Tibial nerve (tissue), 4 donors: ENCODE measurements around the gene UBXN6. TPM values are rescaled to one million over a fixed set of nuclear protein-coding genes. Genes with fewer than 3 reads are reported as not detected.

Experiments
- DNase-seq, 2 donors: peaks; one replicate each; pipeline ENCODE4 v3.0.0-alpha.2; 2019; ENCODE audit warnings: low spot score in 2 of 2
- H3K27ac ChIP-seq, 4 donors: fragments of 200-600 bp; sonication (generic) in 3 of 4; one replicate each; pipeline ENCODE4 v1.5.1; 2017 to 2019; ENCODE audit warnings: mild to moderate bottlenecking in 1 of 4
- H3K27me3 ChIP-seq, 2 donors: fragments of 200-600 bp; sonication (generic) in 1 of 2; one replicate each; pipeline versions ENCODE4 v1.5.1 to v1.6.0; 2017 to 2019
- H3K36me3 ChIP-seq, 3 donors: fragments of 200-600 bp; sonication (generic); one replicate each; pipeline ENCODE4 v1.5.1; 2018 to 2019
- H3K4me1 ChIP-seq, 4 donors: fragments of 200-600 bp; sonication (generic) in 3 of 4; one replicate each; pipeline ENCODE4 v1.5.1; 2017 to 2019
- H3K4me3 ChIP-seq, 4 donors: fragments of 200-600 bp; sonication (generic) in 3 of 4; one replicate each; pipeline ENCODE4 v1.5.1; 2017 to 2019; ENCODE audit warnings: mild to moderate bottlenecking in 1 of 4, moderate library complexity in 1 of 4
- H3K9me3 ChIP-seq, 4 donors: fragments of 200-600 bp; sonication (generic) in 3 of 4; one replicate each; pipeline ENCODE4 v1.5.1; 2017 to 2019
- CTCF ChIP-seq, 5 experiments: fragments of 200-600 bp in 3 of 5; fragments of 450-650 bp in 2 of 5; sonication (generic) in 3 of 5; IDR thresholded peaks; one replicate each; pipeline ENCODE4 v1.5.1; 2016 to 2019; ENCODE audit warnings: antibody characterized with exemption in 5 of 5, mild to moderate bottlenecking in 3 of 5, moderate library complexity in 2 of 5
- EP300 ChIP-seq, 2 donors: sonication (generic); formaldehyde crosslinking; IDR thresholded peaks; one replicate each; pipeline ENCODE4 v1.6.1; 2017; ENCODE audit warnings: antibody characterized with exemption in 2 of 2, mild to moderate bottlenecking in 1 of 2
- POLR2A ChIP-seq, 2 donors: fragments of 450-650 bp; IDR thresholded peaks; one replicate each; pipeline ENCODE4 v1.6.1; 2017; ENCODE audit warnings: antibody characterized with exemption in 2 of 2, mild to moderate bottlenecking in 2 of 2, moderate library complexity in 2 of 2
- WGBS, 2 donors: methylation state at CpG; one replicate each; pipeline ENCODE4 v1.1.5; 2018; 5-methylcytosine and 5-hydroxymethylcytosine counted together
- total RNA-seq, 4 donors: library from RNA; depleted of rRNA; stranded (reverse); fragments of >200 nt; gene quantifications; one replicate each; pipeline ENCODE4 v1.1.0, GENCODE V29; 2016

UBXN6 gene
- total RNA-seq, 4 donors from 2014 or later: 84.3 to 101 (median 92.2) TPM

GRCh38 chr19:4493104-4493928 is 35.7 kb upstream of the UBXN6 start:
- Histone ChIP-seq H3K4me1 (no peaks in the 10 kb centered on the region), H3K27me3 (no peaks in the 10 kb centered on the region), H3K36me3 (peaks cover 7 to 91% (median 19%) of the 10 kb centered on the region in 3 donors), H3K4me3 (no peak overlapping the region), H3K27ac (no peak overlapping the region), H3K9me3 (no peaks in the 10 kb centered on the region)
- no peak for DNase-seq
- WGBS, 2 donors: 88 to 92% methylated on average over 28 to 36 of the region's 41 CpGs
- TF ChIP-seq EP300 (IDR thresholded peaks at IDR 0.05) (no peak), POLR2A (IDR thresholded peaks at IDR 0.05) (no peak), CTCF (IDR thresholded peaks at IDR 0.05) (no peak)

DNA sequence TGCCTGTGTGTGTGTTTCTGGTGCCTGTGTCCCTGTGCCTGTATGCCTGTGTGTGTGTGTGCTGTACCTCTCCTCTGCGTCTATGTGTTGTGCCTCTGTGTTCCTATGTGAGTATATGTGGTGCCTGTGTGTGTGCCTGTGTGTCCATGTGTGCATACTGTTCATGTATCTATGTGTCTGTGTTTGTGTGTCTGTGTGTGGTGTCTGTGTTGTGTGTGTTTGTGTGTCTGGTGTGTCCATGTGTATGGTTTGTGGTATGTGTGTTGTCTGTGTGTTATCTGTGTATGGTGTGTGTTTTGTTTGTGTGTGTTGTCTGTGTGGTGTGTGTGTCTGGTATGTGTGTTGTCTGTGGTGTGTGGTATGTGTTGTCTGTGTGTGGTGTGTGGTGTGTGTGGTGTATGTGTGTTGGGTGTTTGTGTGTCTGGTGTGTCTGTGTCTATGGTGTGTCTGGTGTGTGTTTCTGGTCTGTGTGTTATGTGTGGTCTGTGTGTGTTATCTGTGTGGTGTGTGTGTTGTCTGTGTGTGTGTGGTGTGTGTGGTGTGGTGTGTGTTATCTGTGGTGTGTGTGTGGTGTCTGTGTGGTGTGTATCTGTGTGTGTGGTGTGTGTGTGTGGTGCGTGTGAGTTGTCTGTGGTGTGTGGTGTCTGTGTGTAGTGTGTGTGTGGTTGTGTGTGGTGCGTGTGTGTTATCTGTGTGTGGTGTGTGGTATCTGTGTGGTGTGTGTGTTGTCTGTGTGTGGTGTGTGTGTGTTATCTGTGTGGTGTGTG is 34.9 kb upstream of the UBXN6 start:
- DNase-seq: no peak
- Histone ChIP-seq H3K9me3 (no peaks in the 10 kb centered on the region), H3K27ac (no peak overlapping the region), H3K4me3 (no peak overlapping the region), H3K36me3 (peaks cover 6 to 91% (median 14%) of the 10 kb centered on the region in 3 donors), H3K27me3 (no peaks in the 10 kb centered on the region), H3K4me1 (no peaks in the 10 kb centered on the region)
- 88 to 92% methylated on average over 3 of the region's 3 CpGs for WGBS, 2 donors
- no peak for TF ChIP-seq EP300 (IDR thresholded peaks at IDR 0.05)
- TF ChIP-seq POLR2A (IDR thresholded peaks at IDR 0.05): no peak
- no peak for TF ChIP-seq CTCF (IDR thresholded peaks at IDR 0.05)

GRCh38 chr19:4491446-4491845 is 33.9 kb upstream of the UBXN6 start:
- Histone ChIP-seq H3K27me3 (no peaks in the 10 kb centered on the region), H3K4me3 (no peak overlapping the region), H3K36me3 (peaks cover 4 to 91% (median 13%) of the 10 kb centered on the region in 3 donors), H3K4me1 (no peaks in the 10 kb centered on the region), H3K9me3 (no peaks in the 10 kb centered on the region), H3K27ac (no peak overlapping the region)
- TF ChIP-seq EP300 (IDR thresholded peaks at IDR 0.05) (no peak), POLR2A (IDR thresholded peaks at IDR 0.05) (no peak), CTCF (IDR thresholded peaks at IDR 0.05) (no peak)
- WGBS, 2 donors: 94 to 95% methylated on average over 21 of the region's 21 CpGs
- no peak for DNase-seq

DNA sequence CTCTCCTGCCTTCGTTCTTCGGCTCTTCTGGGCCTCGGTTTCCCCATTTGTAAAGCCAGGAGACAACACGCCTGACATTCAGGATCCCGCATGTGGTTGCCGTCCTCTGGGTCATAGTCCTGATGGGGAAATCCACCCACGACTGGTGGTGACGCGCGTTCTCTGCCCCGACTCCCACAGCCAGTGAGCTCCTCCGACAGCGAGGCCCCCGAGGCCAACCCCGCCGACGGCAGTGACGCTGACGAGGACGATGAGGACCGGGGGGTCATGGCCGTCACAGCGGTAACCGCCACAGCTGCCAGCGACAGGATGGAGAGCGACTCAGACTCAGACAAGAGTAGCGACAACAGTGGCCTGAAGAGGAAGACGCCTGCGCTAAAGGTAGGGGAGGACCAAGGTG is 30.9 kb upstream of the UBXN6 start:
- WGBS, 2 donors: 92 to 95% methylated on average over 29 of the region's 29 CpGs
- Histone ChIP-seq H3K36me3 (peaks cover 2 to 80% (median 2%) of the 10 kb centered on the region in 3 donors), H3K9me3 (no peaks in the 10 kb centered on the region), H3K27me3 (no peaks in the 10 kb centered on the region), H3K4me1 (no peaks in the 10 kb centered on the region), H3K27ac (no peak overlapping the region), H3K4me3 (no peak overlapping the region)
- TF ChIP-seq CTCF (IDR thresholded peaks at IDR 0.05): no peak
- no peak for TF ChIP-seq EP300 (IDR thresholded peaks at IDR 0.05)
- TF ChIP-seq POLR2A (IDR thresholded peaks at IDR 0.05): no peak
- DNase-seq: no peak

DNA sequence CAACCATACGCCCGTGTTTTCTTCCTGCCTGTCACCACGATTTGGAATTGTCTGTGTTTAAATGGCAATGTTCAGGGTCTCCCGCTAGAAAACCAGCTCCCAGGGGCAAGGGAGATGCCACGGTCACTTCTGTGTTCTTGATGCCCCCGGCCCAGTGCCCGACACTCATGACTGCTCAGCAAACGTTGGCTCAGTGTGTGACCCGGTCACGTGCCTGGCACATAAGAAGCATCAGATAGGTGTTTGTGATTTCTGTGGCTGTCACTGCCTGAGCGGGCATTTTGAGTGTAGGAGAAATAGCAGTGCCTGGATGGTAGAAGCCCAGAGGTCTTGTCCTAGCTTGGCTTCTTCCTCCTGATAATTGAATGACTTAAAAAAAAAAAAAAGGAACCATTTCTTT is 30.0 kb upstream of the UBXN6 start:
- TF ChIP-seq POLR2A (IDR thresholded peaks at IDR 0.05) (no peak), CTCF (IDR thresholded peaks at IDR 0.05) (no peak), EP300 (IDR thresholded peaks at IDR 0.05) (no peak)
- H3K36me3 ChIP-seq: peaks cover 0 to 85% (median 0%) of the 10 kb centered on the region in 3 donors
- 79 to 85% methylated on average over 10 to 11 of the region's 11 CpGs for WGBS, 2 donors

More for the DNA sequence above, 30.0 kb upstream of the UBXN6 start:
- H3K27me3 ChIP-seq: no peaks in the 10 kb centered on the region
- H3K27ac ChIP-seq: no peak overlapping the region
- no peak for DNase-seq
- no peaks in the 10 kb centered on the region for H3K9me3 ChIP-seq
- H3K4me1 ChIP-seq: no peaks in the 10 kb centered on the region
- H3K4me3 ChIP-seq: no peak overlapping the region
